ENCODE measurements around the gene PXMP4.

The PXMP4 gene

GRCh38 chr20:33668466-33669155, 51.5 kb downstream of the PXMP4 start:
- no peak for DNase-seq (ENCODE audit: low read depth)

- no peak for DNase-seq (ENCODE audit: low read depth)
Measured at GRCh38 chr20:33667676-33668465, 52.2 kb downstream of the PXMP4 start.

- no peak for DNase-seq (ENCODE audit: low read depth)
Measured at GRCh38 chr20:33667245-33667675, 52.9 kb downstream of the PXMP4 start.

- DNase-seq (ENCODE audit: low read depth), result peak; percentile 91
Measured at GRCh38 chr20:33666293-33667244, 53.5 kb downstream of the PXMP4 start, which contains the start of gene ACTL10. Gene ACTL10 (plus strand): TSS chr20:33666943. CDS start chr20:33667498, 555 bp downstream.

GRCh38 chr20:33664762-33665144, 55.4 kb downstream of the PXMP4 start:
- DNase-seq (ENCODE audit: low read depth), result no peak

- no peak for DNase-seq (ENCODE audit: low read depth)
Measured at GRCh38 chr20:33664085-33664761, 55.9 kb downstream of the PXMP4 start.

- no peak for DNase-seq (ENCODE audit: low read depth)
Measured at GRCh38 chr20:33663161-33664084, 56.7 kb downstream of the PXMP4 start.

- no peak for DNase-seq (ENCODE audit: low read depth)
Measured at GRCh38 chr20:33662172-33662571, 57.9 kb downstream of the PXMP4 start, which contains the start of gene C20orf144. Gene C20orf144 (plus strand): TSS chr20:33662327. CDS start chr20:33662346, 19 bp downstream.

GRCh38 chr20:33660685-33661058, 59.4 kb downstream of the PXMP4 start:
- no peak for DNase-seq (ENCODE audit: low read depth)

- DNase-seq (ENCODE audit: low read depth), result no peak
Measured at GRCh38 chr20:33660035-33660684, 60.0 kb downstream of the PXMP4 start.

- no peak for DNase-seq (ENCODE audit: low read depth)
Measured at GRCh38 chr20:33659341-33660034, 60.6 kb downstream of the PXMP4 start.

GRCh38 chr20:33658929-33659328, 61.2 kb downstream of the PXMP4 start:
- no peak for DNase-seq (ENCODE audit: low read depth)

GRCh38 chr20:33658510-33658909, 61.6 kb downstream of the PXMP4 start:
- DNase-seq (ENCODE audit: low read depth), result no peak

- no peak for DNase-seq (ENCODE audit: low read depth)
Measured at GRCh38 chr20:33657704-33658095, 62.4 kb downstream of the PXMP4 start.

GRCh38 chr20:33656783-33657703, 63.1 kb downstream of the PXMP4 start:
- DNase-seq (ENCODE audit: low read depth), result no peak

GRCh38 chr20:33656010-33656782, 63.9 kb downstream of the PXMP4 start:
- DNase-seq (ENCODE audit: low read depth), result no peak

GRCh38 chr20:33655164-33655563, 64.9 kb downstream of the PXMP4 start:
- no peak for DNase-seq (ENCODE audit: low read depth)

Measured in non-pigmented ciliary epithelial cell (primary cell).